Measurements from ENCODE around the gene PAF1.

PAF1 gene

DNA sequence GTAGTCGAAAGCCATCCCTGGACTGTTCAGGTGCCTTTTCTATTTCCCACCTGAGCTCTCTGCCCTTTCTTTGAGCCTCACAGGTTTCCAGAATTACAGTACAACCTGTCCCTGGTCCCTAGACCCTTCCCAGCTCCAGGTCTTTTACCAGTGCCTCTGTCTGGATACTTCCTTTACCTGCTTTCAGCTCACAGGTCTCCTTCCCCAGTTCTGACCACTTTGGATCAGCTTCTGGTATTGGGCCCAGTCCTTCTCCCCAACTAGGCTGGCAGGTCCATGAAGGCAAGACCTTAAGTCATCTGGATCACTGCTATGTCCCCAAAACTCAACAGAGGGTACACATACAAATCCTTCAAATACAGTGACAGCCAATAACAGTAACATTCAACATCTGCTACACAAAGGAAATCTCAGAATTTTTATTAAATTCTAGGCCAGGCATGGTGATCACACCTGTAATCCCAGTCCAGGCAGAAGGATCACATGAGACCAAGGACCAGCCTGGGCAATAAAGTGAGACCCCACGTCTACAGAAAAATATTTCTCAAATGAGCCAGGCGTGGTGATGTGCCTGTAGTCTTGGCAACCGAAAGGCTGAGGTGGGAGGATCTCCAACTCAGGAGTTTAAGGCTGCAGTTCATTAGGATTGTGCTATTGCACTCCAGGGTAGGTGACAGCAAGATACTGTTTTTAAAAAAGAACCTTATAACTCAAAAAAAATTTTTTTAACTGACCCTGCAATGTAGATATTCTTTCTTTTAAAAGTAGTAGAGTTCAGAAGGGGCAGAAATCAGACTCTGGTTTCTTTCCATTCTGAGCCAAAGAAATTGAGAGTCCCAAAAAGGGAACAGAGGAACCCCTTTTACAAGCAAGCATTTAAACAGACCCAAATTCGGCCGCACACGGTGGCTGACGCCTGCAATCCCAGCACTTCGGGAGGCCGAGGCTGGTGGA is 43.5 kb upstream of the PAF1 start:
- no peak for ATAC-seq
- TF ChIP-seq, protein P1, sequence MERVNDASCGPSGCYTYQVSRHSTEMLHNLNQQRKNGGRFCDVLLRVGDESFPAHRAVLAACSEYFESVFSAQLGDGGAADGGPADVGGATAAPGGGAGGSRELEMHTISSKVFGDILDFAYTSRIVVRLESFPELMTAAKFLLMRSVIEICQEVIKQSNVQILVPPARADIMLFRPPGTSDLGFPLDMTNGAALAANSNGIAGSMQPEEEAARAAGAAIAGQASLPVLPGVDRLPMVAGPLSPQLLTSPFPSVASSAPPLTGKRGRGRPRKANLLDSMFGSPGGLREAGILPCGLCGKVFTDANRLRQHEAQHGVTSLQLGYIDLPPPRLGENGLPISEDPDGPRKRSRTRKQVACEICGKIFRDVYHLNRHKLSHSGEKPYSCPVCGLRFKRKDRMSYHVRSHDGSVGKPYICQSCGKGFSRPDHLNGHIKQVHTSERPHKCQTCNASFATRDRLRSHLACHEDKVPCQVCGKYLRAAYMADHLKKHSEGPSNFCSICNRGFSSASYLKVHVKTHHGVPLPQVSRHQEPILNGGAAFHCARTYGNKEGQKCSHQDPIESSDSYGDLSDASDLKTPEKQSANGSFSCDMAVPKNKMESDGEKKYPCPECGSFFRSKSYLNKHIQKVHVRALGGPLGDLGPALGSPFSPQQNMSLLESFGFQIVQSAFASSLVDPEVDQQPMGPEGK (CRISPR knock-in tag; IDR thresholded peaks at IDR 0.05; ENCODE audit: borderline replicate concordance), result no peak
- TF ChIP-seq, protein P2, sequence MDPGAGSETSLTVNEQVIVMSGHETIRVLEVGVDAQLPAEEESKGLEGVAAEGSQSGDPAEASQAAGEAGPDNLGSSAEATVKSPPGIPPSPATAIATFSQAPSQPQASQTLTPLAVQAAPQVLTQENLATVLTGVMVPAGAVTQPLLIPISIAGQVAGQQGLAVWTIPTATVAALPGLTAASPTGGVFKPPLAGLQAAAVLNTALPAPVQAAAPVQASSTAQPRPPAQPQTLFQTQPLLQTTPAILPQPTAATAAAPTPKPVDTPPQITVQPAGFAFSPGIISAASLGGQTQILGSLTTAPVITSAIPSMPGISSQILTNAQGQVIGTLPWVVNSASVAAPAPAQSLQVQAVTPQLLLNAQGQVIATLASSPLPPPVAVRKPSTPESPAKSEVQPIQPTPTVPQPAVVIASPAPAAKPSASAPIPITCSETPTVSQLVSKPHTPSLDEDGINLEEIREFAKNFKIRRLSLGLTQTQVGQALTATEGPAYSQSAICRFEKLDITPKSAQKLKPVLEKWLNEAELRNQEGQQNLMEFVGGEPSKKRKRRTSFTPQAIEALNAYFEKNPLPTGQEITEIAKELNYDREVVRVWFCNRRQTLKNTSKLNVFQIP (CRISPR knock-in tag; IDR thresholded peaks at IDR 0.05; ENCODE audit: borderline replicate concordance, low read depth), result no peak
- TF ChIP-seq, protein P3, sequence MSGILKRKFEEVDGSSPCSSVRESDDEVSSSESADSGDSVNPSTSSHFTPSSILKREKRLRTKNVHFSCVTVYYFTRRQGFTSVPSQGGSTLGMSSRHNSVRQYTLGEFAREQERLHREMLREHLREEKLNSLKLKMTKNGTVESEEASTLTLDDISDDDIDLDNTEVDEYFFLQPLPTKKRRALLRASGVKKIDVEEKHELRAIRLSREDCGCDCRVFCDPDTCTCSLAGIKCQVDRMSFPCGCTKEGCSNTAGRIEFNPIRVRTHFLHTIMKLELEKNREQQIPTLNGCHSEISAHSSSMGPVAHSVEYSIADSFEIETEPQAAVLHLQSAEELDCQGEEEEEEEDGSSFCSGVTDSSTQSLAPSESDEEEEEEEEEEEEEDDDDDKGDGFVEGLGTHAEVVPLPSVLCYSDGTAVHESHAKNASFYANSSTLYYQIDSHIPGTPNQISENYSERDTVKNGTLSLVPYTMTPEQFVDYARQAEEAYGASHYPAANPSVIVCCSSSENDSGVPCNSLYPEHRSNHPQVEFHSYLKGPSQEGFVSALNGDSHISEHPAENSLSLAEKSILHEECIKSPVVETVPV (CRISPR knock-in tag; IDR thresholded peaks at IDR 0.05), result no peak
- no peak for TF ChIP-seq TCF4 (CRISPR knock-in tag; IDR thresholded peaks at IDR 0.05; ENCODE audit: borderline replicate concordance)
- no peak for TF ChIP-seq CSDC2 (CRISPR knock-in tag; IDR thresholded peaks at IDR 0.05)
- TF ChIP-seq ZNF8 (CRISPR knock-in tag; IDR thresholded peaks at IDR 0.05), result no peak
- no peak for TF ChIP-seq SNAI2 (CRISPR knock-in tag; IDR thresholded peaks at IDR 0.05)
- TF ChIP-seq, protein P4, sequence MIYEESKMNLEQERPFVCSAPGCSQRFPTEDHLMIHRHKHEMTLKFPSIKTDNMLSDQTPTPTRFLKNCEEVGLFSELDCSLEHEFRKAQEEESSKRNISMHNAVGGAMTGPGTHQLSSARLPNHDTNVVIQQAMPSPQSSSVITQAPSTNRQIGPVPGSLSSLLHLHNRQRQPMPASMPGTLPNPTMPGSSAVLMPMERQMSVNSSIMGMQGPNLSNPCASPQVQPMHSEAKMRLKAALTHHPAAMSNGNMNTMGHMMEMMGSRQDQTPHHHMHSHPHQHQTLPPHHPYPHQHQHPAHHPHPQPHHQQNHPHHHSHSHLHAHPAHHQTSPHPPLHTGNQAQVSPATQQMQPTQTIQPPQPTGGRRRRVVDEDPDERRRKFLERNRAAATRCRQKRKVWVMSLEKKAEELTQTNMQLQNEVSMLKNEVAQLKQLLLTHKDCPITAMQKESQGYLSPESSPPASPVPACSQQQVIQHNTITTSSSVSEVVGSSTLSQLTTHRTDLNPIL (CRISPR knock-in tag; IDR thresholded peaks at IDR 0.05; ENCODE audit: low read depth), result no peak
- TF ChIP-seq RARB (CRISPR knock-in tag; IDR thresholded peaks at IDR 0.05), result no peak
- no peak for TF ChIP-seq OSR1 (CRISPR knock-in tag; IDR thresholded peaks at IDR 0.05)
- TF ChIP-seq, protein P5, sequence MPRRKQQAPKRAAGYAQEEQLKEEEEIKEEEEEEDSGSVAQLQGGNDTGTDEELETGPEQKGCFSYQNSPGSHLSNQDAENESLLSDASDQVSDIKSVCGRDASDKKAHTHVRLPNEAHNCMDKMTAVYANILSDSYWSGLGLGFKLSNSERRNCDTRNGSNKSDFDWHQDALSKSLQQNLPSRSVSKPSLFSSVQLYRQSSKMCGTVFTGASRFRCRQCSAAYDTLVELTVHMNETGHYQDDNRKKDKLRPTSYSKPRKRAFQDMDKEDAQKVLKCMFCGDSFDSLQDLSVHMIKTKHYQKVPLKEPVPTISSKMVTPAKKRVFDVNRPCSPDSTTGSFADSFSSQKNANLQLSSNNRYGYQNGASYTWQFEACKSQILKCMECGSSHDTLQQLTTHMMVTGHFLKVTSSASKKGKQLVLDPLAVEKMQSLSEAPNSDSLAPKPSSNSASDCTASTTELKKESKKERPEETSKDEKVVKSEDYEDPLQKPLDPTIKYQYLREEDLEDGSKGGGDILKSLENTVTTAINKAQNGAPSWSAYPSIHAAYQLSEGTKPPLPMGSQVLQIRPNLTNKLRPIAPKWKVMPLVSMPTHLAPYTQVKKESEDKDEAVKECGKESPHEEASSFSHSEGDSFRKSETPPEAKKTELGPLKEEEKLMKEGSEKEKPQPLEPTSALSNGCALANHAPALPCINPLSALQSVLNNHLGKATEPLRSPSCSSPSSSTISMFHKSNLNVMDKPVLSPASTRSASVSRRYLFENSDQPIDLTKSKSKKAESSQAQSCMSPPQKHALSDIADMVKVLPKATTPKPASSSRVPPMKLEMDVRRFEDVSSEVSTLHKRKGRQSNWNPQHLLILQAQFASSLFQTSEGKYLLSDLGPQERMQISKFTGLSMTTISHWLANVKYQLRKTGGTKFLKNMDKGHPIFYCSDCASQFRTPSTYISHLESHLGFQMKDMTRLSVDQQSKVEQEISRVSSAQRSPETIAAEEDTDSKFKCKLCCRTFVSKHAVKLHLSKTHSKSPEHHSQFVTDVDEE (CRISPR knock-in tag; IDR thresholded peaks at IDR 0.05), result no peak
- TF ChIP-seq TOX (CRISPR knock-in tag; IDR thresholded peaks at IDR 0.05; ENCODE audit: borderline replicate concordance), result no peak
- no peak for TF ChIP-seq ISL1 (CRISPR knock-in tag; IDR thresholded peaks at IDR 0.05)

DNA sequence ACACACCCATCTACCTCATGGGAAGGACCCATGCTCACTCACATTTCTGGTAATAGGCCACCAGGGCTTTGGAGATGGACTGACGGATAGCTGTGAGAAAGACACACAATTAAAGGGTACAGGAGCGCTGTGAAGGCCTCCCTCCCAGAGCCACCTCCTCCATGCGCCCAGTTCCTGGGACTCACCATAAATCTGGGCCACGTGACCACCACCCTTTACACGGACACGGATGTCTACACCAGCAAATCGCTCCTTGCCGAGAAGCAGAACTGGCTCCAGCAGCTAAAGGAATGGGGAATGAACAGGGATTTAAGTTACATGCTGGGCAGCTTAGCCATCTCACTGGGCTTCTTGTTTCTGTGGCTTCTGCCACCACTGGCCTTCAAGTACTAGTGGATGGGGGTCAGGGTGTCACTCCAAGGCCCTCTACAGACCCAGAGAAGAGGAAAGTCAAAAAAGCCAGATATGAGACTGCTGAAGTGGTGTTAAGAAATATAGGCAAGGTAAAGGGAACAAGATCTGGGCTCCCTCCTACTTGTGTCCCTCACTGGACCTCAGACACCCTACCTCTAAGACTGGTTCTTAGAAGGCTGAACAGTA is 42.7 kb upstream of the PAF1 start:
- ATAC-seq, result no peak
- TF ChIP-seq TOX (CRISPR knock-in tag; IDR thresholded peaks at IDR 0.05; ENCODE audit: borderline replicate concordance) (no peak), ZNF70 (CRISPR knock-in tag; IDR thresholded peaks at IDR 0.05) (no peak), PPARA (CRISPR knock-in tag; IDR thresholded peaks at IDR 0.05; ENCODE audit: borderline replicate concordance) (no peak), CSDC2 (CRISPR knock-in tag; IDR thresholded peaks at IDR 0.05) (no peak), ARNTL (CRISPR knock-in tag; IDR thresholded peaks at IDR 0.05; ENCODE audit: borderline replicate concordance, low read depth) (no peak), TCF4 (CRISPR knock-in tag; IDR thresholded peaks at IDR 0.05; ENCODE audit: borderline replicate concordance) (no peak), ESRRG (CRISPR knock-in tag; IDR thresholded peaks at IDR 0.05) (no peak), SNAI2 (CRISPR knock-in tag; IDR thresholded peaks at IDR 0.05) (no peak), ZC3H10 (CRISPR knock-in tag; IDR thresholded peaks at IDR 0.05) (no peak)
- TF ChIP-seq, protein P5 (CRISPR knock-in tag; IDR thresholded peaks at IDR 0.05), result no peak
- TF ChIP-seq, protein P4 (CRISPR knock-in tag; IDR thresholded peaks at IDR 0.05; ENCODE audit: low read depth), result no peak
- TF ChIP-seq, protein P2 (CRISPR knock-in tag; IDR thresholded peaks at IDR 0.05; ENCODE audit: borderline replicate concordance, low read depth), result no peak
- TF ChIP-seq, protein P1 (CRISPR knock-in tag; IDR thresholded peaks at IDR 0.05; ENCODE audit: borderline replicate concordance), result no peak
